ENCODE measurements around the gene CHRNA5.

CHRNA5 gene

GRCh38 chr15:78571382-78571781 is 6.1 kb downstream of the CHRNA5 start:
- no peak for DNase-seq (ENCODE audit: low read depth, low spot score)
- ChIA-PET POLR2A (no interaction called here), CTCF (no interaction called here)
- no peak overlapping the region for H3K4me3 ChIP-seq (ENCODE audit: low read depth, low read length)
- TF ChIP-seq, protein P1, sequence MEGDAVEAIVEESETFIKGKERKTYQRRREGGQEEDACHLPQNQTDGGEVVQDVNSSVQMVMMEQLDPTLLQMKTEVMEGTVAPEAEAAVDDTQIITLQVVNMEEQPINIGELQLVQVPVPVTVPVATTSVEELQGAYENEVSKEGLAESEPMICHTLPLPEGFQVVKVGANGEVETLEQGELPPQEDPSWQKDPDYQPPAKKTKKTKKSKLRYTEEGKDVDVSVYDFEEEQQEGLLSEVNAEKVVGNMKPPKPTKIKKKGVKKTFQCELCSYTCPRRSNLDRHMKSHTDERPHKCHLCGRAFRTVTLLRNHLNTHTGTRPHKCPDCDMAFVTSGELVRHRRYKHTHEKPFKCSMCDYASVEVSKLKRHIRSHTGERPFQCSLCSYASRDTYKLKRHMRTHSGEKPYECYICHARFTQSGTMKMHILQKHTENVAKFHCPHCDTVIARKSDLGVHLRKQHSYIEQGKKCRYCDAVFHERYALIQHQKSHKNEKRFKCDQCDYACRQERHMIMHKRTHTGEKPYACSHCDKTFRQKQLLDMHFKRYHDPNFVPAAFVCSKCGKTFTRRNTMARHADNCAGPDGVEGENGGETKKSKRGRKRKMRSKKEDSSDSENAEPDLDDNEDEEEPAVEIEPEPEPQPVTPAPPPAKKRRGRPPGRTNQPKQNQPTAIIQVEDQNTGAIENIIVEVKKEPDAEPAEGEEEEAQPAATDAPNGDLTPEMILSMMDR (IDR thresholded peaks at IDR 0.05; ENCODE audit: insufficient read depth, low read length, missing control alignments) = no peak

- ChIA-PET POLR2A (no interaction called here), CTCF (interaction anchor here (0.8 kb wide), 1 partner anchor 9 kb away, joined by 3 read pairs; no protein-coding TSS in a partner anchor)
- H3K4me3 ChIP-seq (ENCODE audit: low read depth, low read length) = no peak overlapping the region
- DNase-seq (ENCODE audit: low read depth, low spot score) = no peak
- TF ChIP-seq, protein P1 (IDR thresholded peaks at IDR 0.05; ENCODE audit: insufficient read depth, low read length, missing control alignments) = no peak
These were observed 8.1 kb downstream of the CHRNA5 start for GRCh38 chr15:78573416-78573815.

DNA sequence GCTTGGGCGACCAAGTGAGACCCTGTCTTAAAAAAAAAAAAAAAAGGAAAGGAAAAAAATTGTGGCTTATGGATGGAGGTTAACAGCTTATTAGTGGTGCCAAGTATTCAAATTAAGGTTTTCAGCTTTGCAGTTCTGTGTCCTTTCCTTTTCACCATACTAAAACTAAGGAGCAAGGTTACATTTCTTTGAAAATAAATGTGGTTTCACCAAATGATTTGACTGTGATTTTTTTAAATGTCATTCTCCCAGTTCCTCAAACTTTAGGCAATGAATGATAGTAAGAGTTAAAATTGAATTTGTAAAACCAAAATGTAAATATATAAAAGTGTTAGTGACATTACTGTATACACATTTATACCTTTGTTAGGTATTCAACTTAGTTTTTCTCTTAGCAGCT is 9.6 kb downstream of the CHRNA5 start:
- TF ChIP-seq, protein P1 (IDR thresholded peaks at IDR 0.05; ENCODE audit: insufficient read depth, low read length, missing control alignments) = no peak

GRCh38 chr15:78597583-78597982 is 32.3 kb downstream of the CHRNA5 start:
- H3K4me3 ChIP-seq (ENCODE audit: low read depth, low read length) = no peak overlapping the region
- TF ChIP-seq, protein P1 (IDR thresholded peaks at IDR 0.05; ENCODE audit: insufficient read depth, low read length, missing control alignments) = no peak
- CTCF ChIA-PET = interaction anchor here (1.1 kb wide), 2 partner anchors 21 to 23 kb away, joined by 3 to 4 read pairs; partner anchors contain the start of gene CHRNA3
- no peak for DNase-seq (ENCODE audit: low read depth, low spot score)
- POLR2A ChIA-PET = no interaction called here

More for the DNA sequence above, 9.6 kb downstream of the CHRNA5 start:
- DNase-seq (ENCODE audit: low read depth, low spot score) = no peak
- ChIA-PET POLR2A (no interaction called here), CTCF (interaction anchor here (0.7 to 3.4 kb wide), 3 partner anchors 9 to 21 kb away, joined by 3 to 13 read pairs (median 3); partner anchors contain the start of gene CHRNA5)
- H3K4me3 ChIP-seq (ENCODE audit: low read depth, low read length) = no peak overlapping the region

DNA sequence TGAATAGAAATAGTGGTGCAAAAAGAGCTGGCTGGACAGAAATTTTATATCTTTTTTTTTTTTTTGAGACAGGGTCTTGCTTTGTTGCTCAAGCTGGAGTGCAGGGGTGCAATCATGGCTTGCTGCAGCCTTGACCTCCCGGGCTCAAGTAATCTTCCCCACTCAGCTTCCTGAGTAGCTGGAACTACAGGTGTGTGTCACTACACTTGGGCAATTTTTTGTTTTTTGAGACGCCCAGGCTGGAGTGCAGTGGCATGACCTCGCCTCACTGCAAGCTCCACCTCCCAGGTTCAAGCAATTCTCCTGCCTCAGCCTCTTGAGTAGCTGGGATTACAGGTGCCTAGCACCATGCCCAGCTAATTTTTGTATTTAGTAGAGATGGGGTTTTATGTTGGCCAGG is 33.0 kb downstream of the CHRNA5 start:
- POLR2A ChIA-PET = no interaction called here
- TF ChIP-seq, protein P1 (IDR thresholded peaks at IDR 0.05; ENCODE audit: insufficient read depth, low read length, missing control alignments) = no peak
- no peak for DNase-seq (ENCODE audit: low read depth, low spot score)
- CTCF ChIA-PET = interaction anchor here (1.0 to 1.1 kb wide), 2 partner anchors 21 to 152 kb away, joined by 3 to 4 read pairs; no protein-coding TSS in a partner anchor
- H3K4me3 ChIP-seq (ENCODE audit: low read depth, low read length) = no peak overlapping the region

- no peak overlapping the region for H3K4me3 ChIP-seq (ENCODE audit: low read depth, low read length)
- DNase-seq (ENCODE audit: low read depth, low spot score) = no peak
- TF ChIP-seq, protein P1 (IDR thresholded peaks at IDR 0.05; ENCODE audit: insufficient read depth, low read length, missing control alignments) = no peak
- CTCF ChIA-PET = interaction anchor here (0.8 to 1.0 kb wide), 2 partner anchors 40 to 151 kb away, joined by 3 read pairs; no protein-coding TSS in a partner anchor
- POLR2A ChIA-PET = no interaction called here
These were observed 33.9 kb downstream of the CHRNA5 start for GRCh38 chr15:78599189-78599588.
